HL-60 (cell line): Measurements from ENCODE around the gene CST9.

Experiments
- GABPA ChIP-seq: IDR thresholded peaks from 2 replicates; pipeline ENCODE4 v1.6.1; 2012; ENCODE audit warnings: low read depth
- TF ChIP-seq, protein P1 (sequence below): IDR thresholded peaks from one replicate; pipeline ENCODE4 v1.5.1; 2011; ENCODE audit warnings: low read length, control low read depth, inconsistent platforms; ENCODE audit not compliant: insufficient read depth
- TF ChIP-seq, protein P2 (sequence below): IDR thresholded peaks from 2 replicates; pipeline ENCODE4 v1.6.1; 2012; ENCODE audit warnings: low read depth; ENCODE audit not compliant: insufficient replicate concordance

DNA sequence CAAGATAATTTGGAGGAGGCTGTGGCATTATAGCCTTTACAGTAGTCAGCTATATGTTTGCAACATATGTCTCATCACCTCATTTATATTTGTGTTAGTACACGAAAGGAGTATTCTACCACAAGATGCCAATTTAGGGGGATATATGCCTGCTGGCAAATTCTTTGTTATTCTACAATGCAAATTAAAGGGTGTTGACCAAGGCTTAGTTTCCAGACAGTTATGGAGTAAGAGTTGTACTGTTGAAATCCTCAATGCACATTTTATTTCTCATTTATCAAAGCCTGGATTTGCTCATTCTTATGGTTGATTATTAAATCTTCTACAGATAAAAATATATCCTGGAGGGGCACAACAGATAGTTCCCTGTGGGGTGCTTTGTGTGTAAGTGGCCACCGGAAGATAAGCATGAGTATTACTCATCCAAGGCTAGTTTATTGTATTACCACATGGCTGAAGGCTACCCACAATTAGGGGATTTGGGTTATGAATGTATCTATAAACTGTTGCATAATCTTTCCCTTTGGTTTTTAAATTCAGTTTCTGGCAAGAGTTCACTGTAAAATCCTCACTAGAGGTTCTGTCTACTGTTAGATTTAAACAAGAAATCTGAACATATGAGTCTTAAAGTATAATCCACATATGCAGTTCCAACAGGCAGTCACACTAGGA is 9.0 kb downstream of the CST9 start:
- TF ChIP-seq, protein P1, sequence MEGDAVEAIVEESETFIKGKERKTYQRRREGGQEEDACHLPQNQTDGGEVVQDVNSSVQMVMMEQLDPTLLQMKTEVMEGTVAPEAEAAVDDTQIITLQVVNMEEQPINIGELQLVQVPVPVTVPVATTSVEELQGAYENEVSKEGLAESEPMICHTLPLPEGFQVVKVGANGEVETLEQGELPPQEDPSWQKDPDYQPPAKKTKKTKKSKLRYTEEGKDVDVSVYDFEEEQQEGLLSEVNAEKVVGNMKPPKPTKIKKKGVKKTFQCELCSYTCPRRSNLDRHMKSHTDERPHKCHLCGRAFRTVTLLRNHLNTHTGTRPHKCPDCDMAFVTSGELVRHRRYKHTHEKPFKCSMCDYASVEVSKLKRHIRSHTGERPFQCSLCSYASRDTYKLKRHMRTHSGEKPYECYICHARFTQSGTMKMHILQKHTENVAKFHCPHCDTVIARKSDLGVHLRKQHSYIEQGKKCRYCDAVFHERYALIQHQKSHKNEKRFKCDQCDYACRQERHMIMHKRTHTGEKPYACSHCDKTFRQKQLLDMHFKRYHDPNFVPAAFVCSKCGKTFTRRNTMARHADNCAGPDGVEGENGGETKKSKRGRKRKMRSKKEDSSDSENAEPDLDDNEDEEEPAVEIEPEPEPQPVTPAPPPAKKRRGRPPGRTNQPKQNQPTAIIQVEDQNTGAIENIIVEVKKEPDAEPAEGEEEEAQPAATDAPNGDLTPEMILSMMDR, result no peak
- no peak for TF ChIP-seq GABPA
- TF ChIP-seq, protein P2, sequence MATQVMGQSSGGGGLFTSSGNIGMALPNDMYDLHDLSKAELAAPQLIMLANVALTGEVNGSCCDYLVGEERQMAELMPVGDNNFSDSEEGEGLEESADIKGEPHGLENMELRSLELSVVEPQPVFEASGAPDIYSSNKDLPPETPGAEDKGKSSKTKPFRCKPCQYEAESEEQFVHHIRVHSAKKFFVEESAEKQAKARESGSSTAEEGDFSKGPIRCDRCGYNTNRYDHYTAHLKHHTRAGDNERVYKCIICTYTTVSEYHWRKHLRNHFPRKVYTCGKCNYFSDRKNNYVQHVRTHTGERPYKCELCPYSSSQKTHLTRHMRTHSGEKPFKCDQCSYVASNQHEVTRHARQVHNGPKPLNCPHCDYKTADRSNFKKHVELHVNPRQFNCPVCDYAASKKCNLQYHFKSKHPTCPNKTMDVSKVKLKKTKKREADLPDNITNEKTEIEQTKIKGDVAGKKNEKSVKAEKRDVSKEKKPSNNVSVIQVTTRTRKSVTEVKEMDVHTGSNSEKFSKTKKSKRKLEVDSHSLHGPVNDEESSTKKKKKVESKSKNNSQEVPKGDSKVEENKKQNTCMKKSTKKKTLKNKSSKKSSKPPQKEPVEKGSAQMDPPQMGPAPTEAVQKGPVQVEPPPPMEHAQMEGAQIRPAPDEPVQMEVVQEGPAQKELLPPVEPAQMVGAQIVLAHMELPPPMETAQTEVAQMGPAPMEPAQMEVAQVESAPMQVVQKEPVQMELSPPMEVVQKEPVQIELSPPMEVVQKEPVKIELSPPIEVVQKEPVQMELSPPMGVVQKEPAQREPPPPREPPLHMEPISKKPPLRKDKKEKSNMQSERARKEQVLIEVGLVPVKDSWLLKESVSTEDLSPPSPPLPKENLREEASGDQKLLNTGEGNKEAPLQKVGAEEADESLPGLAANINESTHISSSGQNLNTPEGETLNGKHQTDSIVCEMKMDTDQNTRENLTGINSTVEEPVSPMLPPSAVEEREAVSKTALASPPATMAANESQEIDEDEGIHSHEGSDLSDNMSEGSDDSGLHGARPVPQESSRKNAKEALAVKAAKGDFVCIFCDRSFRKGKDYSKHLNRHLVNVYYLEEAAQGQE, result no peak
